Thoracic aorta (tissue), 2 donors: ENCODE results near the gene SCUBE2. TPM values are rescaled to one million over a fixed set of nuclear protein-coding genes. Genes with fewer than 3 reads are reported as not detected.

Experiments
- ATAC-seq: fragments of 150-250 bp; one replicate; pipeline ENCODE4 v1.8.0; 2017; ENCODE audit warnings: low read depth; ENCODE audit not compliant: insufficient number of reproducible peaks, low FRiP score
- DNase-seq: peaks from one replicate; pipeline ENCODE4 v3.0.0-alpha.2; 2020; ENCODE audit warnings: low spot score
- H3K27ac ChIP-seq, 2 donors: fragments of 200-600 bp; sonication (generic); 1 replicate in 1 of 2; 2 replicates in 1 of 2; pipeline ENCODE4 v1.5.1; 2016; ENCODE audit warnings: mild to moderate bottlenecking in 2 of 2, moderate library complexity in 2 of 2
- H3K27me3 ChIP-seq: fragments of 200-600 bp; sonication (generic); replicated peaks from 2 replicates; pipeline ENCODE4 v1.6.0; 2016; ENCODE audit warnings: mild to moderate bottlenecking; ENCODE audit not compliant: insufficient read depth
- H3K36me3 ChIP-seq: fragments of 200-600 bp; sonication (generic); one replicate; pipeline ENCODE4 v1.5.1; 2016
- H3K4me1 ChIP-seq, 2 donors: fragments of 200-600 bp; sonication (generic); 1 replicate in 1 of 2; 2 replicates in 1 of 2; pipeline versions ENCODE4 v1.5.1 to v1.6.0; 2016; ENCODE audit warnings: low read depth in 2 of 2, mild to moderate bottlenecking in 1 of 2; ENCODE audit not compliant: control insufficient read depth in 1 of 2
- H3K4me3 ChIP-seq: fragments of 200-600 bp; sonication (generic); 2 replicates; pipeline ENCODE4 v1.5.1; 2016; ENCODE audit warnings: mild to moderate bottlenecking
- H3K9me3 ChIP-seq: fragments of 200-600 bp; sonication (generic); 2 replicates; pipeline ENCODE4 v1.5.1; 2016
- total RNA-seq, 2 donors: library from RNA; depleted of rRNA; stranded (reverse); fragments of >200 nt; gene quantifications; one replicate each; pipeline versions ENCODE4 v1.1.0 to v1.2.3, GENCODE V29; 2016
- TF ChIP-seq, protein P1 (sequence below): fragments of 200-600 bp; sonication (generic); IDR thresholded peaks from one replicate; pipeline ENCODE4 v1.5.1; 2019; ENCODE audit warnings: antibody characterized with exemption

SCUBE2 gene
- total RNA-seq, 2 donors from 2014 or later, result 1.2 to 3.9 TPM

GRCh38 chr11:9094420-9094819, 3.0 kb upstream of the SCUBE2 start:
- TF ChIP-seq, protein P1, sequence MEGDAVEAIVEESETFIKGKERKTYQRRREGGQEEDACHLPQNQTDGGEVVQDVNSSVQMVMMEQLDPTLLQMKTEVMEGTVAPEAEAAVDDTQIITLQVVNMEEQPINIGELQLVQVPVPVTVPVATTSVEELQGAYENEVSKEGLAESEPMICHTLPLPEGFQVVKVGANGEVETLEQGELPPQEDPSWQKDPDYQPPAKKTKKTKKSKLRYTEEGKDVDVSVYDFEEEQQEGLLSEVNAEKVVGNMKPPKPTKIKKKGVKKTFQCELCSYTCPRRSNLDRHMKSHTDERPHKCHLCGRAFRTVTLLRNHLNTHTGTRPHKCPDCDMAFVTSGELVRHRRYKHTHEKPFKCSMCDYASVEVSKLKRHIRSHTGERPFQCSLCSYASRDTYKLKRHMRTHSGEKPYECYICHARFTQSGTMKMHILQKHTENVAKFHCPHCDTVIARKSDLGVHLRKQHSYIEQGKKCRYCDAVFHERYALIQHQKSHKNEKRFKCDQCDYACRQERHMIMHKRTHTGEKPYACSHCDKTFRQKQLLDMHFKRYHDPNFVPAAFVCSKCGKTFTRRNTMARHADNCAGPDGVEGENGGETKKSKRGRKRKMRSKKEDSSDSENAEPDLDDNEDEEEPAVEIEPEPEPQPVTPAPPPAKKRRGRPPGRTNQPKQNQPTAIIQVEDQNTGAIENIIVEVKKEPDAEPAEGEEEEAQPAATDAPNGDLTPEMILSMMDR, result no peak
- Histone ChIP-seq H3K27ac (no peak overlapping the region), H3K27me3 (no peaks in the 10 kb centered on the region), H3K9me3 (no peaks in the 10 kb centered on the region), H3K4me1 (peaks cover 0 to 5% of the 10 kb centered on the region in 2 donors), H3K36me3 (no peaks in the 10 kb centered on the region), H3K4me3 (no peak overlapping the region)
- no peak for ATAC-seq
- DNase-seq, result no peak

- no peaks in the 10 kb centered on the region for H3K36me3 ChIP-seq
Measured at GRCh38 chr11:9092853-9093778, 1.7 kb upstream of the SCUBE2 start.

DNA sequence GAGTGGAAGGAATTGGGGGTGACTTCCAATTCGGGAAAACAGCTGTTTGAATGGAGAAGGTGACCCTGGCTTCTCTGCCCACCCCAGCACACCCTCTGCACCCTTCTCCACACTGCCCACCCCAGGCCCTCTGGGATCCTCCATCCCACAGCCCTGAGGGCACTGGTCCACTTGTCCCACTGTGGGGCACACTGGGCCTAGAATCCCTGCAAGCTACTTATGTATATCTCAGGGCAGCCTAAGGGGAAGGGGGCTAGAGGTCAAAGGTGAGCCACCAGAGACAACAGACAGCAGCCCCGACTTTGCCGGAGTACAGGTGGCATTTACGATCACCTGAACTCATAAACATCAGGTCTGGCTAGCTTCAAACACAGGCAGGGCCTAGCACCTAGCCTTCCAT, 673 bp upstream of the SCUBE2 start:
- H3K9me3 ChIP-seq, result no peaks in the 10 kb centered on the region
- ATAC-seq (no peak), DNase-seq (no peak)
- H3K27me3 ChIP-seq, result no peaks in the 10 kb centered on the region
- peak overlapping the region; percentile 75 for H3K4me3 ChIP-seq
- TF ChIP-seq, protein P1, result no peak
- H3K27ac ChIP-seq, result no peak overlapping the region
- H3K36me3 ChIP-seq, result no peaks in the 10 kb centered on the region
- peaks cover 0 to 5% of the 10 kb centered on the region in 2 donors for H3K4me1 ChIP-seq

More at GRCh38 chr11:9092853-9093778, 1.7 kb upstream of the SCUBE2 start:
- DNase-seq, result no peak
- Histone ChIP-seq H3K4me3 (no peak overlapping the region), H3K9me3 (no peaks in the 10 kb centered on the region), H3K27ac (no peak overlapping the region), H3K27me3 (no peaks in the 10 kb centered on the region), H3K4me1 (peaks cover 0 to 5% of the 10 kb centered on the region in 2 donors)
- TF ChIP-seq, protein P1, result peak; percentile 8
- ATAC-seq, result no peak

- Histone ChIP-seq H3K9me3 (no peaks in the 10 kb centered on the region), H3K36me3 (no peaks in the 10 kb centered on the region), H3K27ac (no peak overlapping the region), H3K27me3 (no peaks in the 10 kb centered on the region), H3K4me3 (peak overlapping the region; percentile 75), H3K4me1 (peaks cover 0 to 5% of the 10 kb centered on the region in 2 donors)
- TF ChIP-seq, protein P1, result no peak
- DNase-seq (no peak), ATAC-seq (no peak)
Measured at GRCh38 chr11:9090488-9091043, 833 bp downstream of the SCUBE2 start.

GRCh38 chr11:9089636-9090035, 1.8 kb downstream of the SCUBE2 start:
- ATAC-seq (no peak), DNase-seq (no peak)
- Histone ChIP-seq H3K9me3 (no peaks in the 10 kb centered on the region), H3K4me3 (no peak overlapping the region), H3K4me1 (peaks cover 0 to 5% of the 10 kb centered on the region in 2 donors), H3K27me3 (no peaks in the 10 kb centered on the region), H3K27ac (no peak overlapping the region), H3K36me3 (no peaks in the 10 kb centered on the region)
- TF ChIP-seq, protein P1, result no peak
